Trophoblast cell (in vitro differentiated cells and primary cell): ENCODE results near the gene CA4.
"Not testable (repeated sequence)": the region's sequence is repeated elsewhere in the genome, so short reads cannot be mapped to it uniquely, and the experiment has no call there.

Source experiments
- DNase-seq, 2 donors: peaks; one replicate each; pipeline ENCODE4 v3.0.0-alpha.2; 2016
- H2AFZ ChIP-seq: 2 replicates; pipeline ENCODE4 v1.6.1; 2013; ENCODE audit warnings: low read length, moderate library complexity, mild to moderate bottlenecking; ENCODE audit not compliant: insufficient read depth, poor library complexity
- H2AK5ac ChIP-seq: 2 replicates; pipeline ENCODE4 v1.6.1; 2013; ENCODE audit warnings: mild to moderate bottlenecking, low read length
- H2BK120ac ChIP-seq: 2 replicates; pipeline ENCODE4 v1.6.1; 2013; ENCODE audit warnings: low read length, mild to moderate bottlenecking, moderate library complexity; ENCODE audit not compliant: insufficient read depth, poor library complexity
- H2BK12ac ChIP-seq: 2 replicates; pipeline ENCODE4 v1.6.1; 2013; ENCODE audit warnings: mild to moderate bottlenecking, low read length, moderate library complexity
- H2BK5ac ChIP-seq: 2 replicates; pipeline ENCODE4 v1.6.1; 2013; ENCODE audit warnings: low read length, low read depth, moderate library complexity, mild to moderate bottlenecking; ENCODE audit not compliant: poor library complexity
- H3K14ac ChIP-seq: 2 replicates; pipeline ENCODE4 v1.6.1; 2013; ENCODE audit warnings: mild to moderate bottlenecking, low read length
- H3K18ac ChIP-seq: 2 replicates; pipeline ENCODE4 v1.6.1; 2013; ENCODE audit warnings: mild to moderate bottlenecking, low read length
- H3K23ac ChIP-seq: 2 replicates; pipeline ENCODE4 v1.6.1; 2013; ENCODE audit warnings: low read length
- H3K27ac ChIP-seq: 2 replicates; pipeline ENCODE4 v1.5.1; 2013; ENCODE audit warnings: low read depth, mild to moderate bottlenecking, inconsistent platforms, low read length, moderate library complexity
- H3K27me3 ChIP-seq: 2 replicates; pipeline ENCODE4 v1.6.1; 2013; ENCODE audit warnings: inconsistent platforms, mild to moderate bottlenecking, low read length, moderate library complexity; ENCODE audit not compliant: insufficient read depth
- H3K36me3 ChIP-seq, 2 experiments: 1 replicate in 1 of 2; 2 replicates in 1 of 2; pipeline ENCODE4 v1.6.1; 2013; ENCODE audit warnings: low read length in 2 of 2, mild to moderate bottlenecking in 2 of 2, moderate library complexity in 1 of 2; ENCODE audit not compliant: insufficient read depth in 2 of 2, control insufficient read depth in 1 of 2
- H3K4ac ChIP-seq: 2 replicates; pipeline ENCODE4 v1.6.1; 2013; ENCODE audit warnings: low read depth, mild to moderate bottlenecking, low read length, moderate library complexity
- H3K4me1 ChIP-seq, 2 experiments: 1 replicate in 1 of 2; 2 replicates in 1 of 2; pipeline ENCODE4 v1.6.1; 2013; ENCODE audit warnings: low read length in 2 of 2, mild to moderate bottlenecking in 2 of 2, moderate library complexity in 1 of 2; ENCODE audit not compliant: insufficient read depth in 2 of 2, control insufficient read depth in 1 of 2
- H3K4me2 ChIP-seq: 2 replicates; pipeline ENCODE4 v1.6.1; 2013; ENCODE audit warnings: inconsistent platforms, mild to moderate bottlenecking, low read length, moderate library complexity
- H3K4me3 ChIP-seq: 2 replicates; pipeline ENCODE4 v1.5.1; 2013; ENCODE audit warnings: mild to moderate bottlenecking, low read depth, low read length, inconsistent platforms
- H3K79me1 ChIP-seq: one replicate; pipeline ENCODE4 v1.6.1; 2013; ENCODE audit warnings: low read length
- H3K79me2 ChIP-seq: 2 replicates; pipeline ENCODE4 v1.6.1; 2013; ENCODE audit warnings: low read length, mild to moderate bottlenecking; ENCODE audit not compliant: control insufficient read depth, insufficient read depth, poor library complexity
- H3K9ac ChIP-seq: 2 replicates; pipeline ENCODE4 v1.6.1; 2013; ENCODE audit warnings: mild to moderate bottlenecking, low read length
- H3K9me3 ChIP-seq: 2 replicates; pipeline ENCODE4 v1.6.1; 2013; ENCODE audit warnings: low read depth, mild to moderate bottlenecking, control low read depth, inconsistent platforms, low read length; ENCODE audit not compliant: insufficient read depth
- H4K12ac ChIP-seq: 2 replicates; pipeline ENCODE4 v1.6.1; 2013; ENCODE audit warnings: low read depth, mild to moderate bottlenecking, low read length, moderate library complexity
- H4K8ac ChIP-seq: 2 replicates; pipeline ENCODE4 v1.6.1; 2013; ENCODE audit warnings: low read depth, mild to moderate bottlenecking, low read length, moderate library complexity
- H4K91ac ChIP-seq: one replicate; pipeline ENCODE4 v1.6.1; 2013; ENCODE audit warnings: low read depth, mild to moderate bottlenecking, low read length, moderate library complexity
- WGBS: extraction: QIAGEN DNeasy Blood & Tissue Kit; methylation state at CpG from one replicate; pipeline ENCODE4 v1.1.7; 2013; ENCODE audit warnings: missing lambda C conversion rate; ENCODE audit not compliant: insufficient read length, insufficient coverage; ENCODE audit errors: extremely low coverage; 5-methylcytosine and 5-hydroxymethylcytosine counted together

The CA4 gene

DNA sequence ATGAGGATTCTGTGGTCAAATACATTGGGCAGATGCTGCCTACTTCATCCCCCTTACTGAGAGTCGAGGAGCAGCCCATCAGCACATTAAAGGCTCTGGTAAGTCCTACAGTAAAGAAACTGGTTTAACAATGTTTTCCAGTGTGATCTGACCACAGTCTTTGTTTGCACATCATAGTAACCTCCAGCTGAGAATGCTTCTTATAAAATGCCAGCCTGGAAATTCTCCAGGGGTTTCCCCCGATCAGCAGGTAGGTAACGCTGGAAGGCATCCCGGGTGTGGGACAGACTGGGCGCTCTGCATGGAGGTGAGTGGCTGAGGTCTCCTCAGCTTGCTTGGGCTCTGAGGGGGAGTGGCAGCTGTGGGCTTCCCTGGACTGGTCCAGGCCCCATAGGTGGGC, 34.4 kb upstream of the CA4 start:
- not testable (repeated sequence) for H4K8ac ChIP-seq, H4K91ac ChIP-seq, H3K4me3 ChIP-seq, H3K23ac ChIP-seq, H3K4me1 ChIP-seq, H2AFZ ChIP-seq, H3K27ac ChIP-seq, H2BK5ac ChIP-seq, DNase-seq, H3K79me1 ChIP-seq, H4K12ac ChIP-seq, H3K4me2 ChIP-seq, H3K18ac ChIP-seq, H3K79me2 ChIP-seq, H2BK120ac ChIP-seq, H3K9me3 ChIP-seq, H3K4ac ChIP-seq, H3K36me3 ChIP-seq, H2AK5ac ChIP-seq, H3K14ac ChIP-seq, H3K9ac ChIP-seq, H2BK12ac ChIP-seq, H3K27me3 ChIP-seq
- WGBS: no CpG with 5 or more reads among the region's 5 CpGs

DNA sequence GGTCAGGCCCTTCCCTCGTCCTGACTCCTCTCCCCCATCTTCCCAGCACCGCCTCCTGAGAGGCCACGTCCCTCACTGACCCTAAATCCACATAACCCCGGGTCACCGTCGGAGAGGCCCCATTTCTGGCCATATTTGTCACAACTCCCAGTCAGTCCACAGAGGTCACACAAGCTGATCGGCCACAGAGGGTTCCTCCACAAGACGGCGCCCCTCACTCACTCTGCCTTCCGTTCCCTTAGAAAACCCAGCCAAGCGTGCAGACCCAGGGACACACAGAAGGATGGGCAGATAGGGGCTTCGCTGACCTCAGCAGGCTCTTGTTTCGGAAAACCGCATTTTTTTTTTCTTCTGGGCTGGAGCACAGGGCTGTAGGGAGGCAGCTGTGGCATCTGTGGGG, 33.6 kb upstream of the CA4 start:
- H2BK5ac ChIP-seq, H2BK12ac ChIP-seq, DNase-seq, H3K4me2 ChIP-seq, H3K9ac ChIP-seq, H3K4me1 ChIP-seq, H3K27ac ChIP-seq, H3K14ac ChIP-seq, H3K79me1 ChIP-seq, H3K36me3 ChIP-seq, H3K79me2 ChIP-seq, H3K4me3 ChIP-seq, H4K8ac ChIP-seq, H3K23ac ChIP-seq, H3K27me3 ChIP-seq, H3K4ac ChIP-seq, H2BK120ac ChIP-seq, H3K9me3 ChIP-seq, H2AFZ ChIP-seq, H2AK5ac ChIP-seq, H3K18ac ChIP-seq, H4K91ac ChIP-seq, H4K12ac ChIP-seq: not testable (repeated sequence)
- no CpG with 5 or more reads among the region's 14 CpGs for WGBS

DNA sequence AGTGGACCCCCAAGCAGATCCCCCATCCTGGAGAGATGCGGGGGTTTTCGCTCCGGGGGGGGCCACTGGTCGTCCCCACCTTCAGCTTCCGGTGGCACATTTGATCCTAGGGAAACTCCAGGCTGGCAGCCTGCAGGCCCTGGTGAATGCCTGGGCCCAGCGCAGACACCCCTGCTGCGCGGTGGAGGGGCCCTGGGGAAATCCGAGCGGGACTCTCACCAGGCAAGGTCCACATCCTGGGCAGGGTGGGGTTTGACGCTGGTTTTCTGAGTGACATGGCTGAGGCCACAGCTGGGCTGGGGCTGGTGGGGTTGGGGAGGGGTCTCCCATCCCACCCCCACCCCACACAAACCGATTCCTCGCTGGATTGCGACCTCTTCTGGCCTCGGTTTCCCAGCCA, 30.6 kb upstream of the CA4 start:
- not testable (repeated sequence) for H2BK5ac ChIP-seq, H3K4me1 ChIP-seq, H4K91ac ChIP-seq, H3K4me2 ChIP-seq, H4K12ac ChIP-seq, H3K18ac ChIP-seq, H2BK12ac ChIP-seq, H2BK120ac ChIP-seq, H3K27me3 ChIP-seq, H3K4ac ChIP-seq, H3K23ac ChIP-seq, H3K36me3 ChIP-seq, H3K79me2 ChIP-seq, H2AK5ac ChIP-seq, DNase-seq, H3K27ac ChIP-seq, H4K8ac ChIP-seq, H3K79me1 ChIP-seq, H3K9me3 ChIP-seq, H2AFZ ChIP-seq, H3K4me3 ChIP-seq, H3K9ac ChIP-seq, H3K14ac ChIP-seq
- WGBS: no CpG with 5 or more reads among the region's 15 CpGs

DNA sequence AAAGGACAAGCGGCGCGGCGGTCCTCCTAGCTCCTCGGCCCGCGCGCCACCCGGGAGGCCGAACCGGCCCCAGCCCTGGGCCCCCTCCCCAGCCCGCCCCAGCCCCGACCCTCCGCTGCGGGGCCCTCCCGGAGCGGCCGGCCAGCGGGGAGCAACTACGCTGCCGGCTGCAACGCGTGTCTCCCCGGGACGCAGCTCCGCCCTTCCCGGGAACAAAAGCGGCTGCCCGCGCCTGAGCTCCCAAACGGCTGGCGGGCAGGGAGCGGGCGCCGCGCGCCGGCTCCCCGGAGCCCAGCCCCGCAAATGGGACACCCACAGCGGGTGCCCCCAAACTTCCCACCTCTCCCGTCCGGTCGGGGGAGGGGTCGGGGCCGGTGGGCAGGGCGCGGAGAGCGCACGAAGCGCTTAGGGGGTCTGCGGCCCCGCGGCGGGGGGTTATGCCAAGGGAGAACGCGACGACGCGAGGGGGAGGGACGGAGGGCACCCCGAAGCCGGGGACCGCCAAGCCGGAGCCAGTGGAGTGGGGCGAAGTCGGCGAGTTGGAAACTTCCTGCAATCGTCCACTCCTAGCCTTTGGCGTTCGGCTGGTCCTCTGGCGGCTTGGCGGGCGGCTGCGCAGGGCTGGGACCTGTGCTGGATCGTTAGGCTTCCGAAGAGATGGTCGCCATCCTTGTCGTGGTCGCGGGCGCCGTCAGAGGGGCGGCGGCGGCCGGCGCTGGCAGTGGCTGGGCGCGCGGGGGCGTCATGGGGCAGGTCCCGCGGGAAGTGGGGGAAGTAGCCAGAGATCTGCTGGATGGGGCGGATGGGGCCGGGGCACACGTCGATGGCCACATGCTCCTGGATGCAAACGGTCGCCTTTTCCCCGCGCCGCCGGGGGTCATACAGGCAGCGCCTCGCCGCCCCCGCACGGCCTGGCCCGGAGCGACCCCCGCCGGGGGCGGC, 29.7 kb upstream of the CA4 start:
- H3K23ac ChIP-seq, H3K4me3 ChIP-seq, H2AFZ ChIP-seq, H2BK120ac ChIP-seq, H3K9me3 ChIP-seq, H3K27me3 ChIP-seq, H2BK5ac ChIP-seq, H3K18ac ChIP-seq, H3K36me3 ChIP-seq, H3K4me1 ChIP-seq, H3K79me1 ChIP-seq, H2AK5ac ChIP-seq, H3K4me2 ChIP-seq, H3K9ac ChIP-seq, H4K91ac ChIP-seq, H4K12ac ChIP-seq, H2BK12ac ChIP-seq, DNase-seq, H3K14ac ChIP-seq, H3K79me2 ChIP-seq, H3K27ac ChIP-seq, H4K8ac ChIP-seq, H3K4ac ChIP-seq: not testable (repeated sequence)
- no CpG with 5 or more reads among the region's 114 CpGs for WGBS
